K562 (cell line): ENCODE data around the gene PPP1R13L. TPM values are rescaled to one million over a fixed set of nuclear protein-coding genes. Genes with fewer than 3 reads are reported as not detected.

ENCODE experiments used
- BCOR ChIP-seq: fragments of 450-650 bp; IDR thresholded peaks from 2 replicates; pipeline ENCODE4 v1.6.1; 2016
- BRD9 ChIP-seq: fragments of 450-650 bp; IDR thresholded peaks from 2 replicates; pipeline ENCODE4 v1.6.1; 2018; ENCODE audit warnings: low read depth; ENCODE audit not compliant: partially characterized antibody
- EGR1 ChIP-seq: fragments of 450-650 bp; conservative IDR thresholded peaks from 2 replicates; pipeline ENCODE4 v1.6.1; 2017; ENCODE audit warnings: mild to moderate bottlenecking
- GATAD2A ChIP-seq: fragments of 450-650 bp; IDR thresholded peaks from 2 replicates; pipeline ENCODE4 v1.6.1; 2017
- GATAD2B ChIP-seq: fragments of 450-650 bp; IDR thresholded peaks from 2 replicates; pipeline ENCODE4 v1.6.1; 2017; ENCODE audit warnings: mild to moderate bottlenecking, borderline replicate concordance
- HEY1 ChIP-seq: fragments of 250-450 bp; sonication (Bioruptor Pico); IDR thresholded peaks from 2 replicates; pipeline ENCODE4 v1.5.0; 2020; ENCODE audit warnings: mild to moderate bottlenecking, moderate library complexity, borderline replicate concordance
- HNRNPL ChIP-seq: fragments of 200-400 bp; formaldehyde crosslinking; IDR thresholded peaks from 2 replicates; pipeline ENCODE4 v1.6.1; 2017; ENCODE audit warnings: low read depth, mild to moderate bottlenecking, low read length
- KDM1A ChIP-seq, 2 experiments: fragments of 450-650 bp; IDR thresholded peaks; 2 replicates each; pipeline ENCODE4 v1.6.1; 2016; ENCODE audit warnings: mild to moderate bottlenecking in 2 of 2
- MCM7 ChIP-seq, 2 experiments: fragments of 450-650 bp; IDR thresholded peaks; 2 replicates each; pipeline ENCODE4 v1.6.1; 2016 to 2018
- MTA3 ChIP-seq: fragments of 450-650 bp; formaldehyde crosslinking; IDR thresholded peaks from 2 replicates; pipeline ENCODE4 v1.6.1; 2017; ENCODE audit warnings: mild to moderate bottlenecking, borderline replicate concordance
- OTX1 ChIP-seq: fragments of 450-650 bp; formaldehyde crosslinking; IDR thresholded peaks from 2 replicates; pipeline ENCODE4 v1.4.0; 2022; ENCODE audit warnings: mild to moderate bottlenecking
- PHF8 ChIP-seq: fragments of 200-600 bp; sonication (generic); IDR thresholded peaks from 2 replicates; pipeline ENCODE4 v1.6.1; 2012; ENCODE audit warnings: mixed run types, mild to moderate bottlenecking, inconsistent platforms, low read length, moderate library complexity, borderline replicate concordance
- POLR2G ChIP-seq: fragments of 200-400 bp; formaldehyde crosslinking; IDR thresholded peaks from 2 replicates; pipeline ENCODE4 v1.6.1; 2017; ENCODE audit warnings: low read depth, mild to moderate bottlenecking, antibody characterized with exemption, low read length, moderate library complexity
- PRMT5 ChIP-seq: sonication (generic); formaldehyde crosslinking; IDR thresholded peaks from 2 replicates; pipeline ENCODE4 v1.5.0; 2020; ENCODE audit warnings: missing genetic modification reagents
- SLC30A9 ChIP-seq: fragments of 250-450 bp; sonication (Bioruptor Pico); IDR thresholded peaks from 2 replicates; pipeline ENCODE4 v1.8.0; 2022; ENCODE audit warnings: mild to moderate bottlenecking, moderate library complexity
- SMAD4 ChIP-seq: fragments of 250-450 bp; sonication (Bioruptor Pico); conservative IDR thresholded peaks from 2 replicates; pipeline ENCODE4 v1.8.0; 2021; ENCODE audit warnings: inconsistent platforms, mild to moderate bottlenecking, moderate library complexity
- ZNF699 ChIP-seq: fragments of 250-450 bp; sonication (Bioruptor Pico); IDR thresholded peaks from 2 replicates; pipeline ENCODE4 v1.8.0; 2021; ENCODE audit warnings: mild to moderate bottlenecking, moderate library complexity; ENCODE audit not compliant: insufficient replicate concordance
- polyA plus RNA-seq, 8 experiments: library from polyadenylated mRNA; depleted of rRNA in 4 of 8; stranded (reverse) in 5 of 8; unstranded in 3 of 8; fragments of >200 nt; fragmentation: Nextera tagmentation in 2 of 8; fragmentation: Illumina TruSeq in 1 of 8; extraction: Ambion mirVana in 2 of 8; extraction: Trizol in 1 of 8; gene quantifications; 2 replicates each; pipeline versions ENCODE4 v1.2.1 to v1.2.3, GENCODE V29; 2011 to 2014; ENCODE audit warnings: inconsistent platforms in 1 of 8, missing spikeins in 1 of 8
- total RNA-seq, 7 experiments: library from RNA; depleted of rRNA in 6 of 7; stranded (reverse); fragments of >200 nt in 6 of 7; fragmentation: Illumina TruSeq in 2 of 7; extraction: Trizol in 2 of 7; gene quantifications; 2 replicates each; pipeline versions ENCODE4 v1.2.1 to v1.2.3, GENCODE V29; 2011 to 2021; ENCODE audit warnings: low replicate concordance in 1 of 7
- TF ChIP-seq, protein P1 (sequence below): IDR thresholded peaks from 2 replicates; pipeline ENCODE4 v1.6.1; 2011; ENCODE audit warnings: borderline replicate concordance, low read depth, mild to moderate bottlenecking, moderate library complexity, low read length; ENCODE audit not compliant: insufficient read depth, poor library complexity, severe bottlenecking
- TF ChIP-seq, protein P2 (sequence below): fragments of 450-650 bp; formaldehyde crosslinking; IDR thresholded peaks from 2 replicates; pipeline ENCODE4 v1.4.0; 2022; ENCODE audit warnings: missing genetic modification characterization
- TF ChIP-seq, protein P3 (sequence below): IDR thresholded peaks from 3 replicates; pipeline ENCODE4 v1.6.1; 2011; ENCODE audit warnings: borderline replicate concordance, mild to moderate bottlenecking, moderate library complexity; ENCODE audit not compliant: insufficient read length; ENCODE audit errors: extremely low read depth
- TF ChIP-seq, protein P4 (sequence below): IDR thresholded peaks from 3 replicates; pipeline ENCODE4 v1.6.1; 2011; ENCODE audit warnings: borderline replicate concordance, mild to moderate bottlenecking; ENCODE audit not compliant: insufficient read length, insufficient read depth

The PPP1R13L gene
- total and polyA plus RNA-seq, 9 of the 15 experiments (the other 6 are each of a cell fraction or from before 2014, with no cell fraction given) = 0.32 to 6.7 (median 2.0) TPM

DNA sequence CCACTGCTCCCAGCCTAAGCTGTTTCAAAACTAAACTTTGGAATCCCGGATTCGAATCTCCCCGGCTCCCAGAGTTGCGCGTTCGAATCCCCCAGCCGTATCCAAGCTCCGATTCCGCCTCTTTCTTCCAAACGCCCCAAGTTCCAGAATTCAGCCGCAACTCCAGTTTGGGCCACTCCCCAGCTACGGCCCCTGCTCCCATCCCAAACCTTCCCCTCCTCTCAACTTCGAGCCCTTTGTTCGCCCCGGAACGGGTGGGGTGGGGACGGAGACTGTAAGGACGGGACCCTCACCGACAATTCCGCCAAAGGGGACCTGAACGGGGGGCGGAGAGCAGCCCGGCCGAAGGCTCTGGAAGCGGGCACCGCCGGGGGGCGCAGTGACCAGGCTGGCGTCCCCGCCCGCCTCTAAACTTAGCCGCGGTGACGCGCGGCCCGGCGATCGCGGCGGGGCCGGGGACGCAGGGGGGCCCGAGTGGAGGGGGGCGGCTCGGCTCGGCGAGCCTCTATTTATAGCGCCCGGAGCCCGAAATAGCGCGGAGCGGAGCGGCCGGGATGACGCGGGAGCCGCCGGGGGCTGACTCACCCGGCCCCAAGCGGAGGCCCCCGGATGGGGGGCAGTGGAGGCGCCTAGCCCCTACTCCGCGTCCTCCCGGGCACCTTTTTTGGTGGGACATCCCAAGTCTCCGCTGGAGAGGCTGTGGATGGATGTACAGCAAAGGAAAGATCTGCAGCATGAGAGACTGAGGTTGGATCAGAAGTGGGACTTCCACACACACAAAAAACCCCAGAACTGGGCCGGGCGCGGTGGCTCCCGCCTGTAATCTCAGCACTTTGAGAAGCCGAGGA is 23.7 kb upstream of the PPP1R13L start (continued):
- TF ChIP-seq, protein P1, sequence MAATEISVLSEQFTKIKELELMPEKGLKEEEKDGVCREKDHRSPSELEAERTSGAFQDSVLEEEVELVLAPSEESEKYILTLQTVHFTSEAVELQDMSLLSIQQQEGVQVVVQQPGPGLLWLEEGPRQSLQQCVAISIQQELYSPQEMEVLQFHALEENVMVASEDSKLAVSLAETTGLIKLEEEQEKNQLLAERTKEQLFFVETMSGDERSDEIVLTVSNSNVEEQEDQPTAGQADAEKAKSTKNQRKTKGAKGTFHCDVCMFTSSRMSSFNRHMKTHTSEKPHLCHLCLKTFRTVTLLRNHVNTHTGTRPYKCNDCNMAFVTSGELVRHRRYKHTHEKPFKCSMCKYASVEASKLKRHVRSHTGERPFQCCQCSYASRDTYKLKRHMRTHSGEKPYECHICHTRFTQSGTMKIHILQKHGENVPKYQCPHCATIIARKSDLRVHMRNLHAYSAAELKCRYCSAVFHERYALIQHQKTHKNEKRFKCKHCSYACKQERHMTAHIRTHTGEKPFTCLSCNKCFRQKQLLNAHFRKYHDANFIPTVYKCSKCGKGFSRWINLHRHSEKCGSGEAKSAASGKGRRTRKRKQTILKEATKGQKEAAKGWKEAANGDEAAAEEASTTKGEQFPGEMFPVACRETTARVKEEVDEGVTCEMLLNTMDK = peak; percentile 85
- TF ChIP-seq HEY1 = no peak
- TF ChIP-seq PRMT5 (CRISPR knock-in tag) = no peak
- peak; percentile 93 to 98 for TF ChIP-seq KDM1A (IDR thresholded peaks at IDR 0.05)
- peak; percentile 51; the same call in 1 of the 2 replicates for TF ChIP-seq SMAD4 (CRISPR knock-in tag)
- TF ChIP-seq OTX1 (CRISPR knock-in tag) = no peak
- TF ChIP-seq, protein P2, sequence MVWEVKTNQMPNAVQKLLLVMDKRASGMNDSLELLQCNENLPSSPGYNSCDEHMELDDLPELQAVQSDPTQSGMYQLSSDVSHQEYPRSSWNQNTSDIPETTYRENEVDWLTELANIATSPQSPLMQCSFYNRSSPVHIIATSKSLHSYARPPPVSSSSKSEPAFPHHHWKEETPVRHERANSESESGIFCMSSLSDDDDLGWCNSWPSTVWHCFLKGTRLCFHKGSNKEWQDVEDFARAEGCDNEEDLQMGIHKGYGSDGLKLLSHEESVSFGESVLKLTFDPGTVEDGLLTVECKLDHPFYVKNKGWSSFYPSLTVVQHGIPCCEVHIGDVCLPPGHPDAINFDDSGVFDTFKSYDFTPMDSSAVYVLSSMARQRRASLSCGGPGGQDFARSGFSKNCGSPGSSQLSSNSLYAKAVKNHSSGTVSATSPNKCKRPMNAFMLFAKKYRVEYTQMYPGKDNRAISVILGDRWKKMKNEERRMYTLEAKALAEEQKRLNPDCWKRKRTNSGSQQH (CRISPR knock-in tag) = no peak
- TF ChIP-seq HNRNPL = no peak
- no peak for TF ChIP-seq GATAD2A
- TF ChIP-seq EGR1 = no peak
- peak; percentile 100 for TF ChIP-seq BCOR
- no peak for TF ChIP-seq ZNF699 (CRISPR knock-in tag)
- TF ChIP-seq MTA3 = 0 out of 2 replicates have a peak, but pooled peaks have one; percentile 28
- TF ChIP-seq POLR2G = peak; percentile 81
- no peak for TF ChIP-seq SLC30A9
- TF ChIP-seq GATAD2B = peak; percentile 43; the same call in 1 of the 2 replicates
- no peak for TF ChIP-seq MCM7 (IDR thresholded peaks at IDR 0.05)
- TF ChIP-seq, protein P3, sequence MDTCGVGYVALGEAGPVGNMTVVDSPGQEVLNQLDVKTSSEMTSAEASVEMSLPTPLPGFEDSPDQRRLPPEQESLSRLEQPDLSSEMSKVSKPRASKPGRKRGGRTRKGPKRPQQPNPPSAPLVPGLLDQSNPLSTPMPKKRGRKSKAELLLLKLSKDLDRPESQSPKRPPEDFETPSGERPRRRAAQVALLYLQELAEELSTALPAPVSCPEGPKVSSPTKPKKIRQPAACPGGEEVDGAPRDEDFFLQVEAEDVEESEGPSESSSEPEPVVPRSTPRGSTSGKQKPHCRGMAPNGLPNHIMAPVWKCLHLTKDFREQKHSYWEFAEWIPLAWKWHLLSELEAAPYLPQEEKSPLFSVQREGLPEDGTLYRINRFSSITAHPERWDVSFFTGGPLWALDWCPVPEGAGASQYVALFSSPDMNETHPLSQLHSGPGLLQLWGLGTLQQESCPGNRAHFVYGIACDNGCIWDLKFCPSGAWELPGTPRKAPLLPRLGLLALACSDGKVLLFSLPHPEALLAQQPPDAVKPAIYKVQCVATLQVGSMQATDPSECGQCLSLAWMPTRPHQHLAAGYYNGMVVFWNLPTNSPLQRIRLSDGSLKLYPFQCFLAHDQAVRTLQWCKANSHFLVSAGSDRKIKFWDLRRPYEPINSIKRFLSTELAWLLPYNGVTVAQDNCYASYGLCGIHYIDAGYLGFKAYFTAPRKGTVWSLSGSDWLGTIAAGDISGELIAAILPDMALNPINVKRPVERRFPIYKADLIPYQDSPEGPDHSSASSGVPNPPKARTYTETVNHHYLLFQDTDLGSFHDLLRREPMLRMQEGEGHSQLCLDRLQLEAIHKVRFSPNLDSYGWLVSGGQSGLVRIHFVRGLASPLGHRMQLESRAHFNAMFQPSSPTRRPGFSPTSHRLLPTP = peak; percentile 92
- TF ChIP-seq PHF8 = peak; percentile 44; the same call in 1 of the 2 replicates
- TF ChIP-seq BRD9 = peak; percentile 19
- TF ChIP-seq, protein P4, sequence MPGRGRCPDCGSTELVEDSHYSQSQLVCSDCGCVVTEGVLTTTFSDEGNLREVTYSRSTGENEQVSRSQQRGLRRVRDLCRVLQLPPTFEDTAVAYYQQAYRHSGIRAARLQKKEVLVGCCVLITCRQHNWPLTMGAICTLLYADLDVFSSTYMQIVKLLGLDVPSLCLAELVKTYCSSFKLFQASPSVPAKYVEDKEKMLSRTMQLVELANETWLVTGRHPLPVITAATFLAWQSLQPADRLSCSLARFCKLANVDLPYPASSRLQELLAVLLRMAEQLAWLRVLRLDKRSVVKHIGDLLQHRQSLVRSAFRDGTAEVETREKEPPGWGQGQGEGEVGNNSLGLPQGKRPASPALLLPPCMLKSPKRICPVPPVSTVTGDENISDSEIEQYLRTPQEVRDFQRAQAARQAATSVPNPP = no peak
